Left ventricle myocardium inferior (tissue), 1 donor: ENCODE results near the gene VRK1. TPM values are rescaled to one million over a fixed set of nuclear protein-coding genes. Genes with fewer than 3 reads are reported as not detected.

ENCODE experiments used
- DNase-seq: peaks from one replicate; pipeline ENCODE4 v3.0.0-alpha.2; 2020
- H3K27ac ChIP-seq: fragments of 200-600 bp; replicated peaks from 2 replicates; pipeline ENCODE4 v1.8.0; 2021
- H3K27me3 ChIP-seq: fragments of 200-600 bp; 2 replicates; pipeline ENCODE4 v1.8.0; 2021; ENCODE audit warnings: low read depth
- H3K36me3 ChIP-seq: fragments of 200-600 bp; 2 replicates; pipeline ENCODE4 v1.8.0; 2021
- H3K4me1 ChIP-seq: fragments of 200-600 bp; 2 replicates; pipeline ENCODE4 v1.8.0; 2021
- H3K4me3 ChIP-seq: fragments of 200-600 bp; 2 replicates; pipeline ENCODE4 v1.8.0; 2021; ENCODE audit warnings: mild to moderate bottlenecking, moderate library complexity
- H3K9me3 ChIP-seq: fragments of 200-600 bp; replicated peaks from 2 replicates; pipeline ENCODE4 v1.8.0; 2021
- intact Hi-C: fragments of 100-400 bp; cut with micrococcal nuclease; formaldehyde crosslinking; loops from one replicate; pipeline ENCODE4 v1.11.0; 2022
- total RNA-seq: library from RNA; stranded (reverse); fragmentation: NEBNext Ultra II Directional; extraction: Animal tissue kit (Norgen Biotek cat#: 25700); gene quantifications from one replicate; pipeline ENCODE4 v1.2.1, GENCODE V29; 2021
- TF ChIP-seq, protein P1 (sequence below): fragments of 200-600 bp; IDR thresholded peaks from 2 replicates; pipeline ENCODE4 v1.8.0; 2021; ENCODE audit warnings: antibody characterized with exemption, mild to moderate bottlenecking, borderline replicate concordance
- donor health status: DM: no; HTN: yes; CAD: no; lungs with severe emphysema.

VRK1 gene
- total RNA-seq, 1 donor from 2014 or later = 6.5 TPM

- DNase-seq = no peak
- intact Hi-C loops = no loop called here
- no peaks in the 10 kb centered on the region for H3K36me3 ChIP-seq
- H3K27me3 ChIP-seq = no peaks in the 10 kb centered on the region
- H3K4me1 ChIP-seq = no peaks in the 10 kb centered on the region
- H3K27ac ChIP-seq = no peak overlapping the region
- TF ChIP-seq, protein P1, sequence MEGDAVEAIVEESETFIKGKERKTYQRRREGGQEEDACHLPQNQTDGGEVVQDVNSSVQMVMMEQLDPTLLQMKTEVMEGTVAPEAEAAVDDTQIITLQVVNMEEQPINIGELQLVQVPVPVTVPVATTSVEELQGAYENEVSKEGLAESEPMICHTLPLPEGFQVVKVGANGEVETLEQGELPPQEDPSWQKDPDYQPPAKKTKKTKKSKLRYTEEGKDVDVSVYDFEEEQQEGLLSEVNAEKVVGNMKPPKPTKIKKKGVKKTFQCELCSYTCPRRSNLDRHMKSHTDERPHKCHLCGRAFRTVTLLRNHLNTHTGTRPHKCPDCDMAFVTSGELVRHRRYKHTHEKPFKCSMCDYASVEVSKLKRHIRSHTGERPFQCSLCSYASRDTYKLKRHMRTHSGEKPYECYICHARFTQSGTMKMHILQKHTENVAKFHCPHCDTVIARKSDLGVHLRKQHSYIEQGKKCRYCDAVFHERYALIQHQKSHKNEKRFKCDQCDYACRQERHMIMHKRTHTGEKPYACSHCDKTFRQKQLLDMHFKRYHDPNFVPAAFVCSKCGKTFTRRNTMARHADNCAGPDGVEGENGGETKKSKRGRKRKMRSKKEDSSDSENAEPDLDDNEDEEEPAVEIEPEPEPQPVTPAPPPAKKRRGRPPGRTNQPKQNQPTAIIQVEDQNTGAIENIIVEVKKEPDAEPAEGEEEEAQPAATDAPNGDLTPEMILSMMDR = no peak
- H3K9me3 ChIP-seq = peaks cover 12% of the 10 kb centered on the region
- no peak overlapping the region for H3K4me3 ChIP-seq
Observed at GRCh38 chr14:96914571-96915128, 117.5 kb downstream of the VRK1 start.

DNA sequence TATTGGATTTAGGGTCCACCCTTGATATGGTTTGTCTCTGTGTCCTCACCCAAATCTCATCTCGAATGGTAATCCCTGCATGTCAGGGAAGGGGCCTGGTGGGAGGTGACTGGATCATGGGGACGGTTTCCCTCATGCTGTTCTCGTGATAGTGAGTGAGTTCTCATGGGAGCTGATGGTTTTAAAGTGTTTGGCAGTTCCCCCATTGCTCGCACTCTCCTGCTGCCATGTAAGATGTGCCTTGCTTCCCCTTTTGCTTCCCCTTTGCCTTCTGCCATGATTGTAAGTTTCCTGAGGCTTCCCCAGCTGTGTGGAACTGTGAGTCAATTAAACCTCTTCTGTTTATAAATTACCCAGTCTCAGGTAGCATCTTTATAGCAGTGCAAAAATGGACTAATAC is 118.3 kb downstream of the VRK1 start:
- peaks cover 5% of the 10 kb centered on the region for H3K9me3 ChIP-seq
- intact Hi-C loops = no loop called here
- TF ChIP-seq, protein P1 = no peak
- H3K4me1 ChIP-seq = no peaks in the 10 kb centered on the region
- H3K27me3 ChIP-seq = no peaks in the 10 kb centered on the region
- DNase-seq = no peak
- H3K36me3 ChIP-seq = no peaks in the 10 kb centered on the region
- no peak overlapping the region for H3K27ac ChIP-seq
- no peak overlapping the region for H3K4me3 ChIP-seq

- DNase-seq = no peak
- H3K4me1 ChIP-seq = no peaks in the 10 kb centered on the region
- peaks cover 14% of the 10 kb centered on the region for H3K9me3 ChIP-seq
- H3K27me3 ChIP-seq = no peaks in the 10 kb centered on the region
- H3K36me3 ChIP-seq = no peaks in the 10 kb centered on the region
- intact Hi-C loops = no loop called here
- H3K27ac ChIP-seq = no peak overlapping the region
- H3K4me3 ChIP-seq = no peak overlapping the region
- TF ChIP-seq, protein P1 = no peak
Observed at GRCh38 chr14:96916751-96917150, 119.6 kb downstream of the VRK1 start.

DNA sequence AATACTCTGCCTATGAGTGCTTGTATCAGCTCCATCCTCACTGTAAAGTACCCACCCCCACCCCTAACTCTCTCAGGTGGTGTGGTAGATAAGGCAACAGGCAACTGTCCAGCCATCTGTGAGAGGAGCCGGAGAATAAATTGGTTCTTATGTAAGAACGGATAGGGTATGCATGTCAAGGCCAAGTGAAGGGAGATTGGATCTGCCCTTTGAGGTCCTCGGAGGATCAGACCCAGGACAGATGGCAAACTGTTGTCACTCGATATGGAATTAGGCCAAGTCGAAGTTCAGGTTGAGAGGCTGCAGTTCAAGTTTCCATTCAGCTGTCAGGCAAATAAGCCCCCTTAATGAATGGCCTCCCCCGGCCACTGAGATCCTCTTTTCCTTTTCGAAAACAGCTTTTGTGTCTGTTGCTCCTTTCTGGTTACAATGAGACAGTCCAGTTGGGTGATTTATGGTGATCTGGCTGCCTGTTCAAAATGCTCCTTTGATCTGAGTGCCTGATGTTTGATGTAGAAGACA is 120.3 kb downstream of the VRK1 start:
- H3K4me1 ChIP-seq = no peaks in the 10 kb centered on the region
- H3K27ac ChIP-seq = no peak overlapping the region
- no peaks in the 10 kb centered on the region for H3K27me3 ChIP-seq
- no peak overlapping the region for H3K4me3 ChIP-seq
- intact Hi-C loops = no loop called here
- TF ChIP-seq, protein P1 = no peak
- no peak for DNase-seq
- peaks cover 22% of the 10 kb centered on the region for H3K9me3 ChIP-seq
- no peaks in the 10 kb centered on the region for H3K36me3 ChIP-seq

DNA sequence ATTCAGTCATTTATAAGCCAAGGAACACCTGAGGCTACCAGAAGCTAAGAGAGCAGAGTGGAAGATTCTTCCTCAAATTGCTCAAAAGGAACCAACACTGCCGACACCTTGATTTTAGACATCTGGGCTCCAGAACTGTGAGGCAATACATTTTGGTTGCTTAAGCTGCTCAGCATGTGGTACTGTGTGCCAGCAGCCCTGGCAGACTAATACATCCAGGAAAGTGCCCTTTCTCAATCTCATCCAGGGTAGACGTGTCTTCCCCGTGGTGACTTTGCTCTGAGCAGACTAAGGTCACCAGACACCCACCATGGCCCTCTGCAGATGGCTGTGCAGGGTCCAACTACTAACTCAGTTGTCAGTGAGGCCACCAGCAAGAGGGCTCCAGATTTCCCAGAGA is 122.8 kb downstream of the VRK1 start:
- no peaks in the 10 kb centered on the region for H3K36me3 ChIP-seq
- no peak for DNase-seq
- TF ChIP-seq, protein P1 = no peak
- H3K27ac ChIP-seq = no peak overlapping the region
- no peaks in the 10 kb centered on the region for H3K4me1 ChIP-seq
- intact Hi-C loops = no loop called here
- no peak overlapping the region for H3K4me3 ChIP-seq
- H3K27me3 ChIP-seq = no peaks in the 10 kb centered on the region
- peaks cover 28% of the 10 kb centered on the region for H3K9me3 ChIP-seq

- Histone ChIP-seq H3K9me3 (peaks cover 28% of the 10 kb centered on the region), H3K36me3 (no peaks in the 10 kb centered on the region), H3K27me3 (no peaks in the 10 kb centered on the region), H3K4me3 (no peak overlapping the region), H3K4me1 (no peaks in the 10 kb centered on the region), H3K27ac (no peak overlapping the region)
- DNase-seq = no peak
- intact Hi-C loops = no loop called here
- TF ChIP-seq, protein P1 = no peak
Observed at GRCh38 chr14:96920820-96921219, 123.6 kb downstream of the VRK1 start.
